A549 (cell line): ENCODE data around the gene CADPS2. TPM values are rescaled to one million over a fixed set of nuclear protein-coding genes. Genes with fewer than 3 reads are reported as not detected.

Experiments used
- ATAC-seq, 2 experiments: fragments of 200-7000 bp in 1 of 2; fragments of >200 bp in 1 of 2; cut with Nextera tagmentation in 1 of 2; cut with Tn5 transposase in 1 of 2; 3 replicates each; pipeline versions ENCODE4 v1.8.0 to v1.9.1; 2018 to 2020; ENCODE audit warnings: mild to moderate bottlenecking in 1 of 2, moderate library complexity in 1 of 2
- CTCF ChIA-PET: fragments of 300-600 bp; sonication (Branson Sonifier 250); formaldehyde crosslinking; extraction: SDS; loops from one replicate; lab custom pipeline; 2021; ENCODE audit warnings: antibody characterized with exemption, inconsistent platforms; lab: Yijun Ruan, JAX
- POLR2A ChIA-PET: fragments of 350-600 bp; formaldehyde crosslinking; extraction: SDS; loops from one replicate; lab custom pipeline; 2021; ENCODE audit warnings: antibody characterized with exemption, inconsistent platforms; lab: Yijun Ruan, JAX
- DNase-seq, 2 experiments: peaks; one replicate each; pipeline versions ENCODE4 v3.0.0 to v3.0.0-alpha.2; 2011 to 2016; ENCODE audit warnings: low read depth in 1 of 2, low spot score in 1 of 2
- FAIRE-seq: peaks from 2 replicates; lab custom pipeline; 2011; peaks lifted over from hg19 to GRCh38; lab: Jason Lieb, UNC
- H3K27ac ChIP-seq, 2 experiments: fragments of >200 bp; sonication (Bioruptor Twin); formaldehyde crosslinking; 3 replicates each; pipeline ENCODE4 v1.5.1; 2016 to 2017
- H3K4me1 ChIP-seq: fragments of >200 bp; sonication (Bioruptor Twin); formaldehyde crosslinking; 3 replicates; pipeline ENCODE4 v1.6.1; 2016
- H3K4me2 ChIP-seq: fragments of >200 bp; sonication (Bioruptor Twin); formaldehyde crosslinking; 3 replicates; pipeline ENCODE4 v1.6.1; 2016
- H3K4me3 ChIP-seq: fragments of >200 bp; sonication (Bioruptor Twin); formaldehyde crosslinking; 3 replicates; pipeline ENCODE4 v1.5.1; 2016
- H3K9me3 ChIP-seq: fragments of >200 bp; sonication (Bioruptor Twin); formaldehyde crosslinking; 3 replicates; pipeline ENCODE4 v1.6.1; 2016
- CEBPB ChIP-seq, 2 experiments: fragments of >200 bp in 1 of 2; sonication (Bioruptor Twin) in 1 of 2; formaldehyde crosslinking in 1 of 2; IDR thresholded peaks; 2 replicates each; pipeline ENCODE4 v1.6.1; 2012 to 2016
- EHF ChIP-seq: fragments of 250-450 bp; sonication (Bioruptor Pico); IDR thresholded peaks from 2 replicates; pipeline ENCODE4 v1.5.0; 2020; ENCODE audit warnings: mild to moderate bottlenecking
- EHMT2 ChIP-seq: fragments of 200-600 bp; sonication (generic); IDR thresholded peaks from 2 replicates; pipeline ENCODE4 v1.6.1; 2016; ENCODE audit warnings: antibody characterized with exemption, low read depth, mild to moderate bottlenecking, moderate library complexity
- ESRRA ChIP-seq: fragments of 150-350 bp; IDR thresholded peaks from 2 replicates; pipeline ENCODE4 v1.6.1; 2014; ENCODE audit warnings: mild to moderate bottlenecking, low read length, borderline replicate concordance
- FOSB ChIP-seq: fragments of 250-450 bp; sonication (Bioruptor Pico); IDR thresholded peaks from 2 replicates; pipeline ENCODE4 v1.5.0; 2020; ENCODE audit warnings: mild to moderate bottlenecking, moderate library complexity
- FOXS1 ChIP-seq: fragments of 250-450 bp; sonication (Bioruptor Pico); IDR thresholded peaks from 2 replicates; pipeline ENCODE4 v1.5.0; 2020; ENCODE audit warnings: mild to moderate bottlenecking, moderate library complexity
- GATA3 ChIP-seq: IDR thresholded peaks from 2 replicates; pipeline ENCODE4 v1.6.1; 2012; ENCODE audit warnings: borderline replicate concordance
- HDAC2 ChIP-seq: fragments of 200-600 bp; sonication (generic); IDR thresholded peaks from 2 replicates; pipeline ENCODE4 v1.6.1; 2016
- HEYL ChIP-seq: fragments of 250-450 bp; sonication (Bioruptor Pico); IDR thresholded peaks from 2 replicates; pipeline ENCODE4 v1.8.0; 2021; ENCODE audit warnings: mild to moderate bottlenecking, moderate library complexity
- HOXA7 ChIP-seq: fragments of 250-450 bp; sonication (Bioruptor Pico); IDR thresholded peaks from 2 replicates; pipeline ENCODE4 v1.5.0; 2020; ENCODE audit warnings: mild to moderate bottlenecking, moderate library complexity
- HOXB13 ChIP-seq: fragments of 250-450 bp; sonication (Bioruptor Pico); IDR thresholded peaks from 2 replicates; pipeline ENCODE4 v1.5.0; 2020; ENCODE audit warnings: low read depth, mild to moderate bottlenecking, moderate library complexity
- JUNB ChIP-seq: fragments of >200 bp; sonication (Bioruptor Twin); formaldehyde crosslinking; IDR thresholded peaks from 2 replicates; pipeline ENCODE4 v1.6.1; 2016
- KDM1A ChIP-seq: fragments of 200-600 bp; sonication (generic); IDR thresholded peaks from 2 replicates; pipeline ENCODE4 v1.6.1; 2016; ENCODE audit warnings: low read depth, mild to moderate bottlenecking
- NPAS2 ChIP-seq: fragments of 250-450 bp; sonication (Bioruptor Pico); IDR thresholded peaks from 2 replicates; pipeline ENCODE4 v1.8.0; 2022; ENCODE audit warnings: mild to moderate bottlenecking, moderate library complexity, borderline replicate concordance
- NR3C1 ChIP-seq: fragments of >200 bp; sonication (Bioruptor Twin); formaldehyde crosslinking; IDR thresholded peaks from 3 replicates; pipeline ENCODE4 v1.6.1; 2017
- PHF8 ChIP-seq: fragments of 200-600 bp; sonication (generic); IDR thresholded peaks from 2 replicates; pipeline ENCODE4 v1.6.1; 2016; ENCODE audit warnings: low read depth, mild to moderate bottlenecking, antibody characterized with exemption, moderate library complexity, borderline replicate concordance
- RAD21 ChIP-seq, 2 experiments: fragments of >200 bp in 1 of 2; sonication (Bioruptor Twin) in 1 of 2; formaldehyde crosslinking in 1 of 2; IDR thresholded peaks in 1 of 2; conservative IDR thresholded peaks in 1 of 2; 2 replicates in 1 of 2; 3 replicates in 1 of 2; pipeline ENCODE4 v1.6.1; 2012 to 2018; ENCODE audit warnings: inconsistent platforms in 1 of 2
- SMC3 ChIP-seq: fragments of >200 bp; sonication (Bioruptor Twin); formaldehyde crosslinking; IDR thresholded peaks from 3 replicates; pipeline ENCODE4 v1.6.1; 2018; ENCODE audit warnings: inconsistent platforms
- TP53 ChIP-seq: fragments of 250-450 bp; sonication (Bioruptor Pico); IDR thresholded peaks from 2 replicates; pipeline ENCODE4 v1.5.0; 2021; ENCODE audit warnings: mild to moderate bottlenecking, moderate library complexity
- ZNF302 ChIP-seq: fragments of 250-450 bp; sonication (Bioruptor Pico); IDR thresholded peaks from 2 replicates; pipeline ENCODE4 v1.9.0; 2021; ENCODE audit warnings: inconsistent platforms, mild to moderate bottlenecking, moderate library complexity
- WGBS: methylation state at CpG from one replicate; pipeline ENCODE4 v1.1.6; 2017; ENCODE audit errors: missing lambda C conversion rate; 5-methylcytosine and 5-hydroxymethylcytosine counted together
- polyA plus RNA-seq, 4 experiments: library from polyadenylated mRNA; depleted of rRNA in 3 of 4; stranded (reverse); fragments of >200 nt; fragmentation: RNase III in 1 of 4; extraction: RNeasy Plus Mini Kit Qiagen cat#74134 plus additional on column Dnase treatment in 1 of 4; gene quantifications; 2 replicates in 3 of 4; 3 replicates in 1 of 4; pipeline ENCODE4 v1.2.3, GENCODE V29; 2011 to 2017
- TF ChIP-seq, protein P1 (sequence below): fragments of 250-450 bp; sonication (Bioruptor Pico); IDR thresholded peaks from 2 replicates; pipeline ENCODE4 v1.5.0; 2020; ENCODE audit warnings: low read depth, mild to moderate bottlenecking, moderate library complexity
- TF ChIP-seq, protein P2 (sequence below): fragments of >200 bp; sonication (Bioruptor Twin); formaldehyde crosslinking; IDR thresholded peaks from 3 replicates; pipeline ENCODE4 v1.6.1; 2016
- TF ChIP-seq, protein P3 (sequence below): fragments of >200 bp; sonication (Bioruptor Twin); formaldehyde crosslinking; IDR thresholded peaks from 3 replicates; pipeline ENCODE4 v1.5.1; 2016
- TF ChIP-seq, protein P4 (sequence below): fragments of >200 bp; sonication (Bioruptor Twin); formaldehyde crosslinking; IDR thresholded peaks from 2 replicates; pipeline ENCODE4 v1.6.1; 2016

Gene CADPS2
- polyA plus RNA-seq, 2 of the 4 experiments (the other 2 are of a cell fraction) = 0.04 to 0.10 TPM

DNA sequence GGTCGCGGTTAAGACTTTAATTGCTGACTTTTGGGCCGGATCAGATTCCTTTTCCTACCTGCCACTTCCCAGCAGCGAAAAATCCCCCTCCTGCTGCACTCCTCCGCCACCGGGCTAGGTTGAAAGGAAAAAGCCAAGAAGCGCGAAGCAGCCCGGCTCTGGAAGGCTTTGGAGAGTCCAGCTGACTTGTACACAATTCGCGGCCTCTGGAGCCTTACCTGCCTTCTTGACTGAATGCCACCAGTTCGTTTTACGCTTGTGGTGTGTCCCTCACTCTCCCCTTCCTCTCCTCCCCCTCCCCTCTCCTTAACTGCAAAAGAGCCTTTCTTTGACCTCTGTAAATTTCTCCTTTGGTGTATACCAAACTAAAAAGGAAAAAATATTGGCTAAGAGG lies 579.0 kb downstream of the CADPS2 start (continued):
- TF ChIP-seq, protein P1, sequence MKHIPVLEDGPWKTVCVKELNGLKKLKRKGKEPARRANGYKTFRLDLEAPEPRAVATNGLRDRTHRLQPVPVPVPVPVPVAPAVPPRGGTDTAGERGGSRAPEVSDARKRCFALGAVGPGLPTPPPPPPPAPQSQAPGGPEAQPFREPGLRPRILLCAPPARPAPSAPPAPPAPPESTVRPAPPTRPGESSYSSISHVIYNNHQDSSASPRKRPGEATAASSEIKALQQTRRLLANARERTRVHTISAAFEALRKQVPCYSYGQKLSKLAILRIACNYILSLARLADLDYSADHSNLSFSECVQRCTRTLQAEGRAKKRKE = no peak
- no peak for TF ChIP-seq CEBPB (IDR thresholded peaks at IDR 0.05)
- TF ChIP-seq HDAC2 = no peak

DNA sequence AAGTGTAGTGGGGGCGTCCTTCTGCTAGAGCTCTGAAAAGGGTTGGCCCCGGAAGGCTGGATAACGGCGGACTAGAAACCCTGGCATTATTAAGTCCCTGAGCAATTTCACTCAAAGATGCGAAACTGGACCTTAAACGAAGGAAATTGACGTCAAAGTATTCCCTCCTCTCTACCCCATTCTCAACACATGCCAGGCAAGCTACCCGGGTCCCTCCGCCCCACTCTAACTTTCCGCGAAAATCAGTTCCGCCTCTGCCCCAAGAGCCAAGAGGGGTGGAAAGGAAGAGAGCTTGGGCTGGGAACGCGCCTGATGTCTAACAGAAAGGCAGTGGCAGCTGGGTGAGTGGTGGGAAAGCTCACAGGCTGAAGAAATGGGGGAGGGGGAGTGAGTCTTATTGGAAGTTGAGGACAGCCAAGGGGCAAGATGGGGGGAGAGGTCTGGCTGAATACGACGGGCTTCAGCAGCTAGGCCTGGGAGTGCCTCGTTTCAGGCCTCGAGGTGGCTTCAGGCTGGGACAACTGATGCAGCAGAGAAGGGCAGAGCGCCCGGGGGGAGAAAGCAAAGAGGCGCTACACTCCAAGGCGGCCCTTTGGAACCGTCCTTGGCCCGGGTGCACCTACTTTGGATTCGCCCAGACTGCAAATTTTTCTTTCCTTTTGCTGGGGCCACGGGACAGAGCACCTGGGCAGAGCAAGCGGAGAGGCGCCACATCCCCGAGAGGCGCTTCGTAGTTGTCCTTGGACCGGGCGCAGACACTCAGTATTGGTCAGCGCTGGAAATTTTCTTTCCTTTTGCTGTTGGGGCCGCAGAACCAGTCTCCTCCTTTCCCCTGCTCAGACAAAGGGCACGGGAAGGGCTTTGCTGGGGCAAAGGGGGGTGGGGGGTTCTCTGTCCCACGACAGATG lies 579.7 kb downstream of the CADPS2 start:
- no peak for ATAC-seq
- DNase-seq = no peak
- FAIRE-seq = no peak
- Histone ChIP-seq H3K27ac (no peak overlapping the region), H3K4me3 (no peak overlapping the region), H3K9me3 (no peaks in the 10 kb centered on the region), H3K4me1 (no peaks in the 10 kb centered on the region), H3K4me2 (no peak overlapping the region)
- CTCF ChIA-PET = interaction anchor here (0.6 kb wide), 1 partner anchor 1970 kb away, joined by 3 read pairs; no protein-coding TSS in a partner anchor
- POLR2A ChIA-PET = no interaction called here
- 44% methylated on average over 37 of the region's 37 CpGs for WGBS
- TF ChIP-seq NR3C1 = no peak
- TF ChIP-seq JUNB = no peak
- TF ChIP-seq EHF (CRISPR knock-in tag) = no peak
- no peak for TF ChIP-seq HDAC2
- TF ChIP-seq ZNF302 (CRISPR knock-in tag) = no peak
- TF ChIP-seq, protein P2, sequence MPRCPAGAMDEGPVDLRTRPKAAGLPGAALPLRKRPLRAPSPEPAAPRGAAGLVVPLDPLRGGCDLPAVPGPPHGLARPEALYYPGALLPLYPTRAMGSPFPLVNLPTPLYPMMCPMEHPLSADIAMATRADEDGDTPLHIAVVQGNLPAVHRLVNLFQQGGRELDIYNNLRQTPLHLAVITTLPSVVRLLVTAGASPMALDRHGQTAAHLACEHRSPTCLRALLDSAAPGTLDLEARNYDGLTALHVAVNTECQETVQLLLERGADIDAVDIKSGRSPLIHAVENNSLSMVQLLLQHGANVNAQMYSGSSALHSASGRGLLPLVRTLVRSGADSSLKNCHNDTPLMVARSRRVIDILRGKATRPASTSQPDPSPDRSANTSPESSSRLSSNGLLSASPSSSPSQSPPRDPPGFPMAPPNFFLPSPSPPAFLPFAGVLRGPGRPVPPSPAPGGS = no peak

DNA sequence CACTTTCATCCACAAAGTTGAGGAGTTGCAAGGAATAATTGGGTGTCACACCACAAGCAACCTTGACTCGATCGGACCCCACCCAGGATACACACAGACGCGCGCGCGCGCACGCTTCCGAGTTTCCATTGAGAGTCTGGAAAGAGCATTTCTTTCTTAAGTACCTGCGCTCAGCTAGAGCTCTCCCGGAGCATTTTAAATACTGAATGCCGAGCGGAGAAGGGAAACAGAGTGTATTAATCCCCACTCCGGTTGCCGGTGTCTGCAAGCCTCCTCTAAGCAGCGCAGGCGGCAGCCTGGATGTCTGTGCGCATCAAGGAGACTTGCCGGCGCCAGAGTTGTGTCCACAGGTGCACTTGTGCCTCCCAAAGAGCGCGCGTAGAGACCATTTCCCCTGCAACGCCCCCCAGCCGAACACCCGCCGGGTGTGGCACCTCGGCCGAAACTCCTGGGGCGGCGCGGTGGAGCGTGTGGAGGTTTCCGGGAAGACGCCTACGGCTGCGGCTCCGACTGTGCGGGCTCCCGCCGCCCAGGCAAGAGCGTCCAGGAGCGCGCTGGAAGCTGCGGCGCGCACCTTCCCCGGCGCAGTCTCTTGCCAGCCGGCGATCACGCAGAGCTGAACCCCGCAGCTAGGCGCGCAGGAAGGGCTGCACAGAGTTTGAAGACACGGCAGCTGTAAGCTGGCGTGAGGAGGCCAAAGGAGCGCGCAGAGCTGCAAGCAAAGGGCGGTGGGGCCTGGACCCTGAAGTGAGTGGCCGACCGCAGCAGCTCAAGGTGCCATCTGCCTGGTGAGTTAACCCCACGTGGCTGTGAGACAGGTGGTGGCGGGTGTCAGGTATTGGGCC lies 580.6 kb downstream of the CADPS2 start:
- no peak overlapping the region for H3K27ac ChIP-seq
- POLR2A ChIA-PET = no interaction called here
- WGBS = 12% methylated on average over 26 of the region's 65 CpGs

DNA sequence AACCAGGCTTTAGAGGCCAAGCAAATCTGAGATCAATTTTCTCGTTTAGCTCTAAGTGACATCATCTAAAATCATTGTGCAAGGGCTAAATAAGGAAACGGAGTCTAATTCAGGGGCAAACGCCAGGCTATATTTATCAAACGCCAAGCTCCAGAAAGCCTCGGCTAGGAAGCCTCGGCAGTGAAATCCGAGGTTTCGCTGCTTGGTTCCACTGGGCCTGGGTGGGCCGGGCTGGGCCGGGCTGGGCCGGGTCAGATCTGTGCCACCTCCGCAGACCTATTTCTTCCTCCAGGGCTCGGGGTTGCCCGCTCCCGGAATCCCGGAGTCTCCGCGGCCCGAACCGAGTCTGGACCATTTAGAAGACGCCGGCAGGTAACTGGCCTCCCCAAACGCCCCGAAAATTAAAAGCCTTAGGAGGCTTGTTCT lies 581.3 kb downstream of the CADPS2 start:
- no peak for ATAC-seq
- no peaks in the 10 kb centered on the region for H3K4me1 ChIP-seq
- CTCF ChIA-PET = no interaction called here
- H3K4me3 ChIP-seq = no peak overlapping the region; the same call in 2 of the 3 replicates
- H3K4me2 ChIP-seq = peak overlapping the region; percentile 37
- POLR2A ChIA-PET = no interaction called here
- DNase-seq = no peak
- no peak overlapping the region for H3K27ac ChIP-seq
- FAIRE-seq = no peak
- 6% methylated on average over 8 of the region's 24 CpGs for WGBS
- no peaks in the 10 kb centered on the region; the same call in 2 of the 3 replicates for H3K9me3 ChIP-seq
- TF ChIP-seq FOSB (CRISPR knock-in tag) = no peak
- TF ChIP-seq HOXA7 = no peak
- TF ChIP-seq, protein P3, sequence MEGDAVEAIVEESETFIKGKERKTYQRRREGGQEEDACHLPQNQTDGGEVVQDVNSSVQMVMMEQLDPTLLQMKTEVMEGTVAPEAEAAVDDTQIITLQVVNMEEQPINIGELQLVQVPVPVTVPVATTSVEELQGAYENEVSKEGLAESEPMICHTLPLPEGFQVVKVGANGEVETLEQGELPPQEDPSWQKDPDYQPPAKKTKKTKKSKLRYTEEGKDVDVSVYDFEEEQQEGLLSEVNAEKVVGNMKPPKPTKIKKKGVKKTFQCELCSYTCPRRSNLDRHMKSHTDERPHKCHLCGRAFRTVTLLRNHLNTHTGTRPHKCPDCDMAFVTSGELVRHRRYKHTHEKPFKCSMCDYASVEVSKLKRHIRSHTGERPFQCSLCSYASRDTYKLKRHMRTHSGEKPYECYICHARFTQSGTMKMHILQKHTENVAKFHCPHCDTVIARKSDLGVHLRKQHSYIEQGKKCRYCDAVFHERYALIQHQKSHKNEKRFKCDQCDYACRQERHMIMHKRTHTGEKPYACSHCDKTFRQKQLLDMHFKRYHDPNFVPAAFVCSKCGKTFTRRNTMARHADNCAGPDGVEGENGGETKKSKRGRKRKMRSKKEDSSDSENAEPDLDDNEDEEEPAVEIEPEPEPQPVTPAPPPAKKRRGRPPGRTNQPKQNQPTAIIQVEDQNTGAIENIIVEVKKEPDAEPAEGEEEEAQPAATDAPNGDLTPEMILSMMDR = no peak
- no peak for TF ChIP-seq RAD21 (conservative IDR thresholded peaks at IDR 0.05 in 1 of 2, IDR thresholded peaks at IDR 0.05 in 1 of 2)
- TF ChIP-seq TP53 (CRISPR knock-in tag) = no peak
- no peak for TF ChIP-seq KDM1A
- TF ChIP-seq GATA3 = no peak
- TF ChIP-seq HOXB13 (CRISPR knock-in tag) = no peak
- no peak for TF ChIP-seq CEBPB (IDR thresholded peaks at IDR 0.05)
- no peak for TF ChIP-seq ESRRA
- TF ChIP-seq, protein P2 = no peak
- no peak for TF ChIP-seq FOXS1 (CRISPR knock-in tag)
- TF ChIP-seq, protein P4, sequence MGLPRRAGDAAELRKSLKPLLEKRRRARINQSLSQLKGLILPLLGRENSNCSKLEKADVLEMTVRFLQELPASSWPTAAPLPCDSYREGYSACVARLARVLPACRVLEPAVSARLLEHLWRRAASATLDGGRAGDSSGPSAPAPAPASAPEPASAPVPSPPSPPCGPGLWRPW = no peak
- no peak for TF ChIP-seq EHMT2
- no peak for TF ChIP-seq HDAC2

More for the DNA sequence above, 580.6 kb downstream of the CADPS2 start:
- FAIRE-seq (no peak), ATAC-seq (peak in 1 of 2 experiments; percentile 47; a peak in 3 of 6 replicates), DNase-seq (peak in 1 of 2 experiments; percentile 22)
- TF ChIP-seq PHF8 (no peak), KDM1A (no peak), SMC3 (no peak), NPAS2 (no peak), HEYL (CRISPR knock-in tag) (no peak)
- Histone ChIP-seq H3K9me3 (no peaks in the 10 kb centered on the region), H3K4me2 (peak overlapping the region; percentile 37), H3K4me3 (no peak overlapping the region; the same call in 2 of the 3 replicates), H3K4me1 (no peaks in the 10 kb centered on the region)
- CTCF ChIA-PET = interaction anchor here (0.6 kb wide), 1 partner anchor 1969 kb away, joined by 3 read pairs; no protein-coding TSS in a partner anchor
